ENCODE data around the gene SLC8B1. TPM values are rescaled to one million over a fixed set of nuclear protein-coding genes. Genes with fewer than 3 reads are reported as not detected.

The SLC8B1 gene
- total RNA-seq, 1 experiment from 2014 or later: 19.2 TPM

DNA sequence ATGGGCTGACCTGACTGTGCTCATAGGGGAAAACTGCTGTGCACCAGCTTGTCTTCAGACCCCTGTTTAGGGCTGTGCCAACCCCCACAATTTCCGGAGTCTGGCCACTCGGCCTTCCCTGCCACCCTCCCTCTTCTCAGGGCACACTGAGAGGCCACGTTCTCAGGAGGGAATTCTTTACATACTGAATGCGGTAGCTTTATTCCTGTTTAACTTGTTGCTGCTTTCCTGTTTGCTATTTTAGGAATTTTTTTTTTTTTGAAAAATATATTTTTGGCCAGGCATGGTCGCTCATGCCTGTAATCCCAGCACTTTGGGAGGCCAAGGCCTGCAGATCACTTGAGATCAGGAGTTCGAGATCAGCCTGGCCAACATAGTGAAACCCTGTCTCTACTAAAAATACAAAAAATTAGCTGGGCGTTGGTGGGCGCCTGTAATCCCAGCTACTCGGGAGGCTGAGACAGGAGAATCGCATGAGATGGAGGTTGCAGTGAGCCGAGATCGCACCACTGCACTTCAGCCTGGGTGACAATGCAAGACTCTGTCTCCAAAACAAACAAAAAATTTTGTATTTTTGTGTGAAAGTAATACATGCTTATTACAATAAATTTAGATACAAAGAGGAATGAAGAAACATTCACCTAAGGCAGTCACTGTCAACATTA, 74.1 kb downstream of the SLC8B1 start:
- in situ Hi-C loops (cut with HindIII; ENCODE audit: low sequenced_read_pairs): no loop called here
- DNase-seq (ENCODE audit: low spot score): no peak

DNA sequence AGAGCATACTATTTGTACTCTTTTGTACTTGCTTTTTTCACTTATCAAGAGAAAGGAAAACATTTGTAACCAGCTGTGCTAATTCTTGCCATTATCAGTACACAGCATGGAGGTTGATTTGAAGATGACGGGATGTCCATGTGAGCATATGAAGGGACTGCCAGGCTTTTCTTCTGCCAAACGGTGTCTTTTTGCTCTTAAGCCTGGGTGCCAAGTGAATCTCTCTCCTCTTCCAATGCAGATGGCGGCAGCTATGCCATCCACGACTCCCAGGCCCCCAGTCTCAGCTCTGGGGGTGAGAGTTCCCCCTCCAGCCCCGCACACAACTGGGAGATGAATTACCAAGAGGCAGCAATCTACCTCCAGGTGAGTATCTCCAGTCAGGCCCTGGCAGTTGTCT, 74.8 kb downstream of the SLC8B1 start:
- peak; percentile 67 for DNase-seq (ENCODE audit: low spot score)
- in situ Hi-C loops (cut with HindIII; ENCODE audit: low sequenced_read_pairs): no loop called here

DNA sequence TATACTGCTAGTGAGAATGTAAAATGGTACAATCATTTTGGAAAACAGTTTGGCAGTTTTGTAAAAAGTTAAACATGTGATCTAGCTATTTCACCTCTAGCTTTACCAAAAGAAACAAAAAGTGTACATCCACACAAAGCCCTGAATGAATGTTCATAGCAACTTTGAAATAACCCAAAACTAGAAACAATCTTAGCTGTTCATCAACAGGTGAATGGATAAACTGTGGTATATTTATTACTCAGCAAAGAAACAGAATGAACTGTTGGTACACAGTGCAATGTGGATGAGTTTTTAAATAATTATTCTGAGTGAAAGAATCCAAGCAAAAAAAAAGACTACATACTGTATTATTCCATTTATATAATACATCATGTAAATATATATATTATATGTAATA, 77.3 kb downstream of the SLC8B1 start:
- in situ Hi-C loops (cut with HindIII; ENCODE audit: low sequenced_read_pairs): no loop called here
- DNase-seq (ENCODE audit: low spot score): no peak

DNA sequence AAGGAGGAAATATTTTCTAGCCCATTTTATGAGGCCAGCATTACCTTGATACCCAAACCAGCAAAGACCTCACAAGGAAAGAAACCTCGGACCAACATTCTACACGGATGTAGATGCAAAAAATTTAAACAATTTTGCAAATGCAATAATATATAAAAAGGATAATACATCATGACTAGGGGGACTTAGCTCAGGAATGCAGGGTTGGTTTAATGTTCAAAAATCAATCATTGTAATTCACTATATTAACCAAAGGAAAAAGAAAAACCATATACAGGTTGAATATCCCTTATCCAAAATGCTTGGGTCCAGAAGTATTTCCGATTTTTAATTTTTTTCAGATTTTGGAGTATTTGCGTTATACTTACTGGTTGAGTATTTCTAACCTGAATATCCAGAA, 80.6 kb downstream of the SLC8B1 start:
- in situ Hi-C loops (cut with HindIII; ENCODE audit: low sequenced_read_pairs): no loop called here
- DNase-seq (ENCODE audit: low spot score): no peak

DNA sequence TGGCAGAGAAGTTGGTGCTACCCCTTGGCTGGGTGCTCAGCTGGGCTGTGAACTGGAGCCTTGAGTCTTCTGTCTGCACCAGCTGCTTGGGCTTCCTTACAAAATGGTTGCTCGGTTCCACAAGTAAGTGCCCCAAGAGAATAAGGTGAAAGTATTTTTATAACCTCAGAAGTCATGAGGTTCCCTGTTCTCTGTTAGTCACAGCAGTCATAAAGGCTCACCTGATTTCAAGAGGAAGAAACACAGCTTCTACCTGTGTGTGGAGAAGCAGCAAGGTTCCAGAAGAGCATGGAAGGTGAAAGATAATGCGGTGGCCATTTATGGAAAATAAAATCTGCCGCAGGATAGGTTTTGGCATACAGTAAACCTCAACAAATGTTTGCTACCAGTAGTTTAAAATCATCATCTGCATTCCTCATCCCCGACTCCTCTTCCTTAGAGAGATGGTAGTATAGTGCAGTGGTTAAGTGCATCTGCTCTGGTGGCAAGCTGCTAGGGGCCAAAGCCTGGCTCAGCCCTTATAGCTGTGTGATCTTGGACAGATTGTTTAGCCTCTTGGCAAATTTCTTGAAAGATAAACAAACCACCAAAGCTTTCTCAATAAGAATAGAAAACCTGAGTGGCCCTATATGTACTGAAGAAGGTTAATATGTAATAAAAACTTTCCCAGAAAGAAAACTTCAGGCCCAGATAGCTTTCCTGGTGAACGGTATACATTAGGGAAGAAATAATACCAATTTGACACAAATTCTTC, 81.2 kb downstream of the SLC8B1 start:
- no peak for DNase-seq (ENCODE audit: low spot score)
- in situ Hi-C loops (cut with HindIII; ENCODE audit: low sequenced_read_pairs): no loop called here

DNA sequence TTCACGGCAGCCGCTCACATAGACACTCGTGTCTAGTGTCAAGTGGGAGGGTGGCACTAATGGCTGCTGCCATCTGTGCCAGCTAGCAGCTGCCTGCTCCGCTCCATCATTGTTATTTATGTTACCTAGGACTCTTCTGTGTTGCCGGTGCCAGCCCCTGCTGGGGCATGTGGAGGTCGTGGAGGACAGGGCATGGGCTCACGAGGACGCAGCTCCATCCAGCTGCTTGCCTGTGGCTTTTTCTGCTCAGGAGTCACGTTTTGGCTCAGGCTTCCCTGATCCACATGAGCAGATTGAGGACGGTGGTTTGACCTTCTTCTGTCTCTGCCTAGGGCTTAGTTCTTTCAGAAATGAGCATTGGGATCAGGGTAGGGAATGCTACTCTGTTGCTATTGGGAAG, 82.4 kb downstream of the SLC8B1 start:
- no peak for DNase-seq (ENCODE audit: low spot score)
- in situ Hi-C loops (cut with HindIII; ENCODE audit: low sequenced_read_pairs): no loop called here

DNA sequence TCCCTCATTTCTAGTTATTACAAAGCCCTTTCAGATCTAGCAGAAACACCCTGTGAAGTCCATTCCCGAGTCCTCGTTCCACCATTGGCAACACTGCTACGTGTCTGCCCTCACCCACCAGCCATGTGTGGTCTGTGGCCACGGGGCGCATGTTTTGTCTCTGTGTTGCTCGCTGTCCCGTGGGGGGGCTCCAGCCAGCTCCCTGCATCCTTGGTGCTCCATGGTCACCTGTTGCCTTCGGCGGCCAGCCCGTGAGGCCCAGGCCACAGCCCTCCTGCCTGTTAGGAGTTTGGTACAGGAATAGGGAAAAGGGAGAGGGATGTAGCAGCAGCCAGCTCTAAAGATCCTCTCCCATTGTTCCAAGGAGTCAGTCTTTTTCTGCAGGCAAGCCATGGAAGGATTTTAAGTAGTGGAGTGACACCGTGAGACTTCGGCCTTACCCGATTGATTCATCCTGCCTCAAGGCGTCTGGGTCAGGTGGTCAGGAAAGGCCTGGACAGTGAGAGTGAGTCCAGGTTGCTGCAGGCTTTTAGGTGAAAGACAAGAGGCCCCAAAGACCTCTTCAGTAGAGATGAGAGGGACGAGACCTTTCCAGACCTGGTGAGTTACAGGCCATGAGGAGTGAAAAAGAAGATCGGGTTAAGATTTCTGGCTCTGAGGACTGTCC, 83.4 kb downstream of the SLC8B1 start:
- in situ Hi-C loops (cut with HindIII; ENCODE audit: low sequenced_read_pairs): no loop called here
- DNase-seq (ENCODE audit: low spot score): no peak

DNA sequence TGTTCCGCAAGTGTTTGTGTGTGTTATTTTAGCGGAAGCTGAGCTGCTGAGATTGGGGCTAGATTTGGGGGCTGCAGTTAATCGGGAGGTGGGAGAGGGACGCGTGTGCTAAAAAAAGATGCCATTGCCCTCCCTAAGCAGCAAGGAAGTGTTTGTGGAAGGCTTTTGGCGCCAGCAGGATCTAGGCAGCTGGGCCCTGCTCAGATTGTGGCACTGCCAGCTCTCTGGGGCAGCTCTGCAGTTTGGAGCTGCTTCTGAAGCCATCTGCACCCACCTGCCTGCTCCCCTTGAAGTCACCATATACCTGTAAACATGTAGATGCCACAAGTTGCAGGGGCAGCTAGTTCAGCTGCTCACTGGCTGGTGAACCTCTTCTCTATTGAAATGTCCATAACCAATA, 84.9 kb downstream of the SLC8B1 start:
- peak; percentile 78 for DNase-seq (ENCODE audit: low spot score)
- in situ Hi-C loops (cut with HindIII; ENCODE audit: low sequenced_read_pairs): no loop called here

DNA sequence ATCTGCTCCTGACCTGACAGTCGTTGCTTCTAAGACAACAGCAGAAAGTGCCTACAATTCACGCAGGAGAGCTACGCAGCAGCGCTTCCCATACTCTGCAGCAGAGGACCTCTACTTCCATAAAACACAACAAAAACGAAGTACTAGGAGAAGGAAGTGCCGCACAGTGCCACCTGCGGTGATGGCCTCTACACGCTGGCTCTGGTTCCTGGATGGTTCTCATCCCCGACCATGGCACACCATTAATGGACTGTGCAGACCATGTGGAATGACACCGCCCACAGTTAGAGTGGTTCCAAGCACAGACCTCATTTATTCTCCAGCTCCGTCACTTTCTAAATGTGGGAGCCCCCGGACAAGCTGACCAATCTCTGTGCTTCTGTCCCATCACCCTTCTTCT, 85.4 kb downstream of the SLC8B1 start:
- in situ Hi-C loops (cut with HindIII; ENCODE audit: low sequenced_read_pairs): no loop called here
- DNase-seq (ENCODE audit: low spot score): peak; percentile 63

DNA sequence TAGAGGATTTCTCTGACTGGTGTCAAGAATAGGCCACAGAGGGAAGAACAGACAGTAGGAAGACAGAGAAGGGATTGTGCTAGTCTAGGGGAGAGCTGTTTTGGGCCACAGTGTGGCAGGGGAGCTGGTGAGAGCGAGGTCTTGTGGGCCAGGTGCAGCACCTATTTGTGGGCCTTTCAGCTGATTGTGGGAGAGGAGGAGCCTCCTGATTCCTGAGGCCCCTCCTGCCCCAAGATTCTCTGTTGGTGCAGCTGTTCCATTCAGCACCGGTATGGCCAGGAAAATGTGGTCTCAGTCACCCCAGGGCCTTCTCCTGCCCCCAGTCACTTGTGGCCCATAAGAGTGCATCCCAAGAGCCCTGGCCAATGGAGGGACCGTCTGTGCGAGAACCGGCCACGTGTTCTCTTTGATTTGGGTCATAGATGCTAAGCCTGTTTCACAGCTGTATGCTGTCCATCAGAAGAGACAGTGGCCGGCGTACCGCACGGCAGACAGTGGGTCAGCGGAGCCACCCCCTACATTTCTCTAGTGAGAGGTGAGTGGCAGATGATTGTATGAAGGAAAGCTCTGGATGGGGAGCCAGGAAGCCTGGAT, 86.0 kb downstream of the SLC8B1 start:
- in situ Hi-C loops (cut with HindIII; ENCODE audit: low sequenced_read_pairs): no loop called here

More for the DNA sequence above, 86.0 kb downstream of the SLC8B1 start:
- no peak for DNase-seq (ENCODE audit: low spot score)

Other genes with a start within 250 kb of the SLC8B1 start
- 3.1 and 3.3 TPM in 2 replicates for gene RASAL1, start 199.3 kb downstream of the SLC8B1 start, total RNA-seq (2014; rRNA removed; shearing (Covaris generic))
- gene CFAP73, start 185.4 kb downstream of the SLC8B1 start, total RNA-seq (2014; rRNA removed; shearing (Covaris generic)): not detected in 2 replicates
- gene DDX54, start 149.6 kb downstream of the SLC8B1 start, total RNA-seq (2014; rRNA removed; shearing (Covaris generic)): 63.1 and 130 TPM in 2 replicates
- gene RITA1, start 149.4 kb downstream of the SLC8B1 start, total RNA-seq (2014; rRNA removed; shearing (Covaris generic)): 63.7 and 69.2 TPM in 2 replicates
- gene TPCN1, start 113.6 kb downstream of the SLC8B1 start, total RNA-seq (2014; rRNA removed; shearing (Covaris generic)): 6.9 and 14.3 TPM in 2 replicates
- 15.4 and 16.3 TPM in 2 replicates for gene PLBD2, start 23.5 kb upstream of the SLC8B1 start, total RNA-seq (2014; rRNA removed; shearing (Covaris generic))
- gene SDS, start 68.8 kb upstream of the SLC8B1 start, total RNA-seq (2014; rRNA removed; shearing (Covaris generic)): 0.24 and 0.86 TPM in 2 replicates
- gene SDSL, start 87.3 kb upstream of the SLC8B1 start, total RNA-seq (2014; rRNA removed; shearing (Covaris generic)): 18.5 and 32.0 TPM in 2 replicates
- gene LHX5, start 136.8 kb upstream of the SLC8B1 start, total RNA-seq (2014; rRNA removed; shearing (Covaris generic)): not detected in 2 replicates